Neural progenitor cell (in vitro differentiated cells): Measurements from ENCODE around the gene CEL.

Source experiments
- EZH2 ChIP-seq: fragments of 200-600 bp; sonication (generic); IDR thresholded peaks from 2 replicates; pipeline ENCODE4 v1.6.1; 2017; ENCODE audit warnings: antibody characterized with exemption, mild to moderate bottlenecking, moderate library complexity
- TF ChIP-seq, protein P1 (sequence below): fragments of 200-600 bp; sonication (generic); IDR thresholded peaks from 2 replicates; pipeline ENCODE4 v1.5.1; 2017; ENCODE audit warnings: antibody characterized with exemption, mild to moderate bottlenecking

DNA sequence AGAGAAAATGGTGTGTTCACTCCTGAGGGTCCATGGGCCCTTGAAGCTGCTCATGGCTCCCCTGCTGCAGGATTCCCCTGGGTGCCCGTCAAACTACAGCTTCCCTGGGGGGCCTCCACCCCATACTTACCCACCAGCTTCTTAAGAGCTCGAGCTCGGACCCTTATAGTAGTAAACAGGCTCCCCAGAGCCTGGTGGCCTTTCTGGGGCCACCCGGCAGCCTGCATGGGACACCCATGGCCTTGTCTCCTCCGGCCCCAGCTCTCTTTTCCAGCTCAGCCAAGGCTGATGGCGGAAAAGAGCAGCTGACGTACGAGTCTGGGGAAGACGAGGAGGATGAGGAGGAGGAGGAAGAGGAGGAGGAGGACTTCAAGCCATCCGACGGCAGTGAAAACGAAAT is 4.2 kb upstream of the CEL start:
- TF ChIP-seq, protein P1, sequence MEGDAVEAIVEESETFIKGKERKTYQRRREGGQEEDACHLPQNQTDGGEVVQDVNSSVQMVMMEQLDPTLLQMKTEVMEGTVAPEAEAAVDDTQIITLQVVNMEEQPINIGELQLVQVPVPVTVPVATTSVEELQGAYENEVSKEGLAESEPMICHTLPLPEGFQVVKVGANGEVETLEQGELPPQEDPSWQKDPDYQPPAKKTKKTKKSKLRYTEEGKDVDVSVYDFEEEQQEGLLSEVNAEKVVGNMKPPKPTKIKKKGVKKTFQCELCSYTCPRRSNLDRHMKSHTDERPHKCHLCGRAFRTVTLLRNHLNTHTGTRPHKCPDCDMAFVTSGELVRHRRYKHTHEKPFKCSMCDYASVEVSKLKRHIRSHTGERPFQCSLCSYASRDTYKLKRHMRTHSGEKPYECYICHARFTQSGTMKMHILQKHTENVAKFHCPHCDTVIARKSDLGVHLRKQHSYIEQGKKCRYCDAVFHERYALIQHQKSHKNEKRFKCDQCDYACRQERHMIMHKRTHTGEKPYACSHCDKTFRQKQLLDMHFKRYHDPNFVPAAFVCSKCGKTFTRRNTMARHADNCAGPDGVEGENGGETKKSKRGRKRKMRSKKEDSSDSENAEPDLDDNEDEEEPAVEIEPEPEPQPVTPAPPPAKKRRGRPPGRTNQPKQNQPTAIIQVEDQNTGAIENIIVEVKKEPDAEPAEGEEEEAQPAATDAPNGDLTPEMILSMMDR = no peak
- no peak for TF ChIP-seq EZH2
